COLO668 (cell line): Measurements from ENCODE around the gene NTPCR.

Experiments
- DNase-seq: peaks from one replicate; lab custom pipeline; 2025; ENCODE audit not compliant: unreplicated experiment; lab: John Stamatoyannopoulos, UW

The NTPCR gene

GRCh38 chr1:232958067-232958466 is 7.7 kb downstream of the NTPCR start:
- no peak for DNase-seq

- DNase-seq: no peak
These were observed 12.6 kb downstream of the NTPCR start for GRCh38 chr1:232962761-232963745.

- no peak for DNase-seq
These were observed 14.2 kb downstream of the NTPCR start for GRCh38 chr1:232964601-232965000.

GRCh38 chr1:232965124-232965911 is 14.9 kb downstream of the NTPCR start:
- no peak for DNase-seq

- no peak for DNase-seq
These were observed 15.5 kb downstream of the NTPCR start for GRCh38 chr1:232965912-232966217.

- DNase-seq: no peak
These were observed 16.3 kb downstream of the NTPCR start for GRCh38 chr1:232966663-232967062.

GRCh38 chr1:232968391-232968790 is 18.0 kb downstream of the NTPCR start:
- DNase-seq: no peak

GRCh38 chr1:232968965-232969364 is 18.6 kb downstream of the NTPCR start:
- DNase-seq: no peak

- DNase-seq: no peak
These were observed 19.4 kb downstream of the NTPCR start for GRCh38 chr1:232969799-232970198.

- no peak for DNase-seq
These were observed 20.1 kb downstream of the NTPCR start for GRCh38 chr1:232970508-232970907.

- DNase-seq: no peak
These were observed 23.5 kb downstream of the NTPCR start for GRCh38 chr1:232973652-232974611.

GRCh38 chr1:232974971-232975370 is 24.6 kb downstream of the NTPCR start:
- DNase-seq: no peak

GRCh38 chr1:232978091-232978634 is 27.8 kb downstream of the NTPCR start:
- no peak for DNase-seq

- DNase-seq: no peak
These were observed 28.4 kb downstream of the NTPCR start for GRCh38 chr1:232978815-232979214.

- DNase-seq: no peak
These were observed 29.1 kb downstream of the NTPCR start for GRCh38 chr1:232979558-232979957.

GRCh38 chr1:232980355-232980978 is 30.1 kb downstream of the NTPCR start:
- no peak for DNase-seq

- DNase-seq: no peak
These were observed 30.7 kb downstream of the NTPCR start for GRCh38 chr1:232980986-232981560.

GRCh38 chr1:232982238-232982944 is 32.0 kb downstream of the NTPCR start:
- DNase-seq: no peak

GRCh38 chr1:232983375-232983774 is 33.0 kb downstream of the NTPCR start:
- no peak for DNase-seq
